Kidney (tissue), 14 donors: ENCODE measurements around the gene CCDC27. TPM values are rescaled to one million over a fixed set of nuclear protein-coding genes. Genes with fewer than 3 reads are reported as not detected.

Source experiments
- DNase-seq, 5 donors: peaks; one replicate each; pipeline ENCODE4 v3.0.0-alpha.2; 2013 to 2020
- FAIRE-seq: peaks from 2 replicates; lab custom pipeline; 2012; peaks lifted over from hg19 to GRCh38; lab: Jason Lieb, UNC
- H3K27ac ChIP-seq, 2 donors: one replicate each; pipeline ENCODE4 v1.7.0; 2013; ENCODE audit warnings: low read depth in 2 of 2, low read length in 2 of 2, inconsistent platforms in 1 of 2
- H3K27me3 ChIP-seq: one replicate; pipeline ENCODE4 v1.7.1; 2013; ENCODE audit warnings: low read length, inconsistent platforms; ENCODE audit not compliant: control insufficient read depth, insufficient read depth
- H3K36me3 ChIP-seq, 3 donors: one replicate each; pipeline versions ENCODE4 v1.7.0 to v1.7.1; 2013; ENCODE audit warnings: low read length in 3 of 3, control low read depth in 1 of 3, inconsistent platforms in 1 of 3; ENCODE audit not compliant: insufficient read depth in 3 of 3, control insufficient read depth in 2 of 3
- H3K4me1 ChIP-seq, 3 donors: one replicate each; pipeline versions ENCODE4 v1.7.0 to v1.7.1; 2013; ENCODE audit warnings: low read length in 3 of 3, inconsistent platforms in 1 of 3, low read depth in 1 of 3; ENCODE audit not compliant: control insufficient read depth in 2 of 3, insufficient read depth in 2 of 3
- H3K4me3 ChIP-seq, 3 donors: one replicate each; pipeline versions ENCODE4 v1.7.0 to v1.8.1; 2013; ENCODE audit warnings: low read length in 3 of 3, control low read depth in 1 of 3, inconsistent platforms in 1 of 3
- H3K9ac ChIP-seq, 3 donors: one replicate each; pipeline versions ENCODE4 v1.7.0 to v1.7.1; 2013; ENCODE audit warnings: low read length in 3 of 3, control low read depth in 1 of 3, inconsistent platforms in 1 of 3
- H3K9me3 ChIP-seq, 3 donors: one replicate each; pipeline versions ENCODE4 v1.7.0 to v1.7.1; 2013; ENCODE audit warnings: low read length in 3 of 3, control low read depth in 1 of 3, inconsistent platforms in 1 of 3; ENCODE audit not compliant: control insufficient read depth in 2 of 3, insufficient read depth in 1 of 3
- intact Hi-C: fragments of 100-400 bp; cut with DNase I; formaldehyde crosslinking; loops from one replicate; pipeline ENCODE4 v1.11.1; 2022
- polyA plus RNA-seq: library from polyadenylated mRNA; stranded (reverse); fragments of 350-450 nt; fragmentation: Illumina TruSeq; extraction: RNeasy Lipid Tissue Mini Kit (QIAGEN cat#74804); gene quantifications from one replicate; pipeline ENCODE4 v1.2.3, GENCODE V29; 2014; ENCODE audit warnings: low read depth, low replicate concordance; ENCODE audit not compliant: insufficient read depth
- total RNA-seq: library from RNA; stranded (reverse); fragmentation: NEBNext Ultra II Directional; extraction: Animal tissue kit (Norgen Biotek cat#: 25700); gene quantifications from one replicate; pipeline ENCODE4 v1.2.1, GENCODE V29; 2021
- TF ChIP-seq, protein P1 (sequence below): IDR thresholded peaks from 3 replicates; pipeline ENCODE4 v1.5.1; 2012; ENCODE audit warnings: mild to moderate bottlenecking, moderate library complexity, borderline replicate concordance; ENCODE audit not compliant: insufficient read depth; ENCODE audit errors: extremely low read depth
- donor health status: control.
- donor health status: control.
- donor health status: control.
- donor health status: control.
- donor health status: control.
- donor health status: DM: yes; HTN: yes; CAD: no.
- donor health status: Normal renal cell carcinoma (clear cell type).

Gene CCDC27
- total and polyA plus RNA-seq, 2 donors from 2014 or later: not detected

DNA sequence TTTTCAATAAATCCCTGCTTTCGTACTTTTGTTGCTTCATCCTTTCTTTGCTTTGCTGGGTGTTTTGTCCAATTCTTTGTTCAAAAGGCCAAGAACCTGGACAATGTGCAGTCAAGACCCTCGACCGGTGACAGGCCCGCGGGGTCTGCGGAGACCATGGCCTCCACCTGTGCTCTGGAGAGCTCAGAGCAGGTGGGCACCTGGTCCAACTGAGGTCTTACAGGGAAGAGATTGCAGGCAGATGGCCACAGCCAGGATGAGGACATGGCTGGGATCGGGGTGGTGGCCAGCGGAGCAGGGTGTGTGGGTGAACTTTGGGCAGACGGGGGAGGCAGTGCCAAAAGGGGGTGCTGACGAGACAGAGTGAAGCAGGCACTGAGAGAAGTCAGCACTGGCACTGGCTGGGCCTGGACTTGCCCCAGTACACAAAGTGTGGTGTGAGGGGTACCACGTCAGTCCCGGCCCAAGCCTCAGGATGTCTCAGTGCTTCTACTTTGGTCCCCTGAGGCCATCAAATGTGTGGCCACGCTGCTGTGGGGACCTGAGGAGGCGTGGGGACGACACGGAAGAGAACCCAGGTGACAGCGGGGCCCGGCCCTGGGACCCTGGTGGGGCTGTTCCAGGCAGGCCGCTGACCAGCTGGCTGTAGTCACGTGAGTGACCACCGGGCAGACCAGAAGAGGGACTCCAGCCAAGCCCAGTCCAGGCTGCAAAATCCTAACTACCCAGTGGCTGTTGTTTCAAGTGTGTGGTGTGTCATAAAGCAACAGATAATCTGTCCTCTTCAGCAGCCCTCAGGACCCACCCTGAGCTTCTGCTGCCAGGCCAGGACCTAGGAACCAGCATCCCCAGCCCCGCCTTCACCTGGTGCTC lies 10.4 kb upstream of the CCDC27 start:
- H3K9ac ChIP-seq: no peak overlapping the region
- FAIRE-seq (no peak), DNase-seq (peak in 1 of 5 donors; percentile 46)
- no peak overlapping the region for H3K27ac ChIP-seq
- H3K27me3 ChIP-seq: no peaks in the 10 kb centered on the region
- TF ChIP-seq, protein P1, sequence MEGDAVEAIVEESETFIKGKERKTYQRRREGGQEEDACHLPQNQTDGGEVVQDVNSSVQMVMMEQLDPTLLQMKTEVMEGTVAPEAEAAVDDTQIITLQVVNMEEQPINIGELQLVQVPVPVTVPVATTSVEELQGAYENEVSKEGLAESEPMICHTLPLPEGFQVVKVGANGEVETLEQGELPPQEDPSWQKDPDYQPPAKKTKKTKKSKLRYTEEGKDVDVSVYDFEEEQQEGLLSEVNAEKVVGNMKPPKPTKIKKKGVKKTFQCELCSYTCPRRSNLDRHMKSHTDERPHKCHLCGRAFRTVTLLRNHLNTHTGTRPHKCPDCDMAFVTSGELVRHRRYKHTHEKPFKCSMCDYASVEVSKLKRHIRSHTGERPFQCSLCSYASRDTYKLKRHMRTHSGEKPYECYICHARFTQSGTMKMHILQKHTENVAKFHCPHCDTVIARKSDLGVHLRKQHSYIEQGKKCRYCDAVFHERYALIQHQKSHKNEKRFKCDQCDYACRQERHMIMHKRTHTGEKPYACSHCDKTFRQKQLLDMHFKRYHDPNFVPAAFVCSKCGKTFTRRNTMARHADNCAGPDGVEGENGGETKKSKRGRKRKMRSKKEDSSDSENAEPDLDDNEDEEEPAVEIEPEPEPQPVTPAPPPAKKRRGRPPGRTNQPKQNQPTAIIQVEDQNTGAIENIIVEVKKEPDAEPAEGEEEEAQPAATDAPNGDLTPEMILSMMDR: no peak
- no peaks in the 10 kb centered on the region for H3K9me3 ChIP-seq
- peaks cover 5 to 20% (median 7%) of the 10 kb centered on the region in 3 donors for H3K36me3 ChIP-seq
- H3K4me3 ChIP-seq: no peak overlapping the region
- peaks cover 0 to 7% (median 0%) of the 10 kb centered on the region in 3 donors for H3K4me1 ChIP-seq
- intact Hi-C loops: no loop called here

DNA sequence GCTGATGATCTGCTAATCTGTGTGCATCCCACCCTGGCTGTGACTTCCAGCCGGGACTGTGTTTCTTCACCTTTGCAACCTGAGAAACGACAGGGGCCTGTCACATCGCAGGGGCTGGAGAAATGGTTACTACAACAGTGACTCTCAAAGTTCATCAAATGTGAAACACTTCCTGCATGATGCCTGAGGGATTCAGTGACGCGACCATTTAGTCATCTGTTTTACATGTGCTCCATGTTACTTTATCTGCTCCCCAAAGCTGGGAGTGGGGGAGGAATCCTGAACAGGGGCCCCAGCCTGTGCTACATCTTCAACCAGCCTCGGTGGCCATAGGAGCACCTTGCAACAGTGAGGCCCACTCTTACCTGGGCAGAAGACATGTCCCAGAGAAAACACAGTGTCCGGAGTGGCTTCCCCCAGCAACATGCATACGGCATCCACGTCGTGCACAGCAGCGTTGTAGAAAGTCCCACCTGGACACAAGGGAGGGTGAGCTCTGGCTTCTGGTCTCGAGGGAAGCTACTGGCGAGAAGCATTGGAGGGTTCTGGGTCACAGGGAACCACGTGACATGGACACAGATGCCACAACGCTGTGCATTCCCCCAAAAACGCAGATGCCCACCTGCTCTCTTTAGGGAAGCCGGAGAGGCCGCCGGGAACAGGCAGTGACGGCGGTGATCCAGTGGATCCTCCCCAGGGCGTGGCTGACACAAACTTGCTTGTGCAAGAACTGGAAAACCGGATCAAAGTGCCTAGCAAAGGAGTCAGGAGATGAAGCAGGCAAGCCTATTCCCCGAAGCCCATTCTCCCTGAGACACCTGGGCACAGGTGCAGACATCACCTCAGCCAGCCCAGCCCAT lies 9.6 kb upstream of the CCDC27 start:
- Histone ChIP-seq H3K4me3 (no peak overlapping the region), H3K4me1 (peaks cover 0 to 7% (median 0%) of the 10 kb centered on the region in 3 donors), H3K9me3 (no peaks in the 10 kb centered on the region), H3K27me3 (no peaks in the 10 kb centered on the region), H3K27ac (no peak overlapping the region), H3K36me3 (peaks cover 5 to 16% (median 7%) of the 10 kb centered on the region in 3 donors), H3K9ac (no peak overlapping the region)
- intact Hi-C loops: no loop called here
- FAIRE-seq: no peak
- TF ChIP-seq, protein P1: no peak
- DNase-seq: no peak

DNA sequence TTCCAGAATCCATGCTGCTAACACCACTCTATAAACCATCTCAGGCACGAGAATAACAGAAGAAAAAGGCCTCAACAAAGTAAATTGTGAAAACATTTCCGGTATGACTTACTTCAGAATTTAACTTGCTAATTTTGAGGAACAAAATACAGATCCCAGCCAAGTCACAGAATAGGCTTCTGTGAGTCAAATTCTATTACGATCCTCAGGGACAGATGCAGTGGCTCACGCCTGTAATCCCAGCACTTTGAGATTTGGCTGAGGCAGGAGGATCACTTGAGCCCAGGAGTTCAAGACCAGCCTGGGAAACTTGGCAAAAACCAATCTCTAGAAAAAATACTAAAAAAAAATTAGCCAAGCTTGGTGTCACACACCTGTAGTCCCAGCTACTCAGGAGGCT lies 8.8 kb upstream of the CCDC27 start:
- peaks cover 4 to 16% (median 7%) of the 10 kb centered on the region in 3 donors for H3K36me3 ChIP-seq

More for the DNA sequence above, 8.8 kb upstream of the CCDC27 start:
- H3K27me3 ChIP-seq: no peaks in the 10 kb centered on the region
- no peak for DNase-seq
- no peaks in the 10 kb centered on the region for H3K9me3 ChIP-seq
- H3K9ac ChIP-seq: no peak overlapping the region
- FAIRE-seq: no peak
- TF ChIP-seq, protein P1: no peak
- H3K27ac ChIP-seq: no peak overlapping the region
- H3K4me1 ChIP-seq: peaks cover 0 to 10% (median 0%) of the 10 kb centered on the region in 3 donors
- no peak overlapping the region for H3K4me3 ChIP-seq
- intact Hi-C loops: no loop called here
